BE2C (cell line): ENCODE results near the gene FOXO1.

Experiments
- DNase-seq: peaks from one replicate; pipeline ENCODE4 v3.0.0-alpha.2; 2020
- H3K27me3 ChIP-seq: fragments of 250-450 bp; sonication (Bioruptor Pico); 2 replicates; pipeline ENCODE4 v1.5.1; 2020; ENCODE audit warnings: mild to moderate bottlenecking
- H3K36me3 ChIP-seq: fragments of 250-450 bp; sonication (Bioruptor Pico); 2 replicates; pipeline ENCODE4 v1.5.1; 2020; ENCODE audit warnings: mild to moderate bottlenecking
- H3K4me1 ChIP-seq: fragments of 250-450 bp; sonication (Bioruptor Pico); 2 replicates; pipeline ENCODE4 v1.5.1; 2020
- H3K4me3 ChIP-seq: 2 replicates; pipeline ENCODE4 v1.5.1; 2011; ENCODE audit warnings: low read depth, low read length
- H3K9me3 ChIP-seq: fragments of 250-450 bp; sonication (Bioruptor Pico); 2 replicates; pipeline ENCODE4 v1.5.1; 2020
- CTCF ChIP-seq: IDR thresholded peaks from 2 replicates; pipeline ENCODE4 v1.5.1; 2012; ENCODE audit warnings: mild to moderate bottlenecking, low read depth, low read length

The FOXO1 gene

GRCh38 chr13:40552895-40553294 is 113.5 kb downstream of the FOXO1 start:
- no peaks in the 10 kb centered on the region for H3K9me3 ChIP-seq
- TF ChIP-seq CTCF, result no peak
- H3K4me3 ChIP-seq, result no peak overlapping the region
- DNase-seq, result no peak
- H3K4me1 ChIP-seq, result no peaks in the 10 kb centered on the region
- H3K27me3 ChIP-seq, result no peaks in the 10 kb centered on the region; the same call in 1 of the 2 replicates
- no peaks in the 10 kb centered on the region for H3K36me3 ChIP-seq

GRCh38 chr13:40550130-40550529 is 116.3 kb downstream of the FOXO1 start:
- DNase-seq, result no peak
- Histone ChIP-seq H3K9me3 (no peaks in the 10 kb centered on the region), H3K4me3 (no peak overlapping the region), H3K27me3 (no peaks in the 10 kb centered on the region; the same call in 1 of the 2 replicates), H3K4me1 (no peaks in the 10 kb centered on the region), H3K36me3 (no peaks in the 10 kb centered on the region)
- TF ChIP-seq CTCF, result no peak

- Histone ChIP-seq H3K4me3 (no peak overlapping the region), H3K36me3 (no peaks in the 10 kb centered on the region), H3K27me3 (no peaks in the 10 kb centered on the region), H3K4me1 (no peaks in the 10 kb centered on the region), H3K9me3 (no peaks in the 10 kb centered on the region)
- no peak for DNase-seq
- TF ChIP-seq CTCF, result no peak
These were observed 116.8 kb downstream of the FOXO1 start for GRCh38 chr13:40549500-40550094.

GRCh38 chr13:40547591-40548315 is 118.7 kb downstream of the FOXO1 start:
- no peak for TF ChIP-seq CTCF
- DNase-seq, result no peak

GRCh38 chr13:40546047-40546446 is 120.4 kb downstream of the FOXO1 start:
- Histone ChIP-seq H3K4me3 (no peak overlapping the region), H3K36me3 (no peaks in the 10 kb centered on the region), H3K4me1 (no peaks in the 10 kb centered on the region), H3K9me3 (no peaks in the 10 kb centered on the region), H3K27me3 (no peaks in the 10 kb centered on the region)
- DNase-seq, result no peak
- TF ChIP-seq CTCF, result no peak

More at GRCh38 chr13:40547591-40548315, 118.7 kb downstream of the FOXO1 start:
- no peaks in the 10 kb centered on the region for H3K36me3 ChIP-seq
- no peak overlapping the region for H3K4me3 ChIP-seq
- H3K27me3 ChIP-seq, result no peaks in the 10 kb centered on the region
- no peaks in the 10 kb centered on the region for H3K4me1 ChIP-seq
- no peaks in the 10 kb centered on the region for H3K9me3 ChIP-seq
